GM19438 (cell line): ENCODE results near the gene GMDS.

ENCODE experiments used
- ATAC-seq: cut with Tn5 transposase; IDR thresholded peaks from one replicate; pipeline ENCODE4 v1.9.1; 2021; ENCODE audit warnings: low read depth; ENCODE audit not compliant: unreplicated experiment

GMDS gene

DNA sequence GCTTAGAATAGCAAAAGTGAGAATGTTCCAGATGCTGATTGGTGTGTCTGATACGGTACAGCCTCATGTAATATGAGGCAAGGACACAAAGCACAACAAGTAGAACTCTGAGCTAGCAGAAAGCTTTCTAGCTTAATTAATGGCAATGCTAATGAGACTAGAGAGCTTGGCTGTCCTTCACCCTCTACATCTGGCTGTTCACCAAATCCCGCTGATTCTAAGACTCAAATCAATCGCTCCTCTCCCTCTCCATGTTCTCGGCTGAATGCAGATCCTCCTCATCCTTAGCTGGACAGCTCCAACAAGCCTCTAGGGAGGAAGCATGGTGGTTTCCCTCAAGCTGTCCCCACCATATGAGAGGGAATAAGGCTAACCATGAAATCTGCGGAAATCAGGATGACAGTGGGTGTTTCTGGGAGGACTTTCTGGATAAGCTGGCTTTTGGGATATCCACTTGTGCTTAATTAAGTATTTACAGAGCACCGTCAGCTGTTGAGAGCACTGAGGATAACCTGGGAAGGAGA, 506.8 kb downstream of the GMDS start:
- no peak for ATAC-seq

DNA sequence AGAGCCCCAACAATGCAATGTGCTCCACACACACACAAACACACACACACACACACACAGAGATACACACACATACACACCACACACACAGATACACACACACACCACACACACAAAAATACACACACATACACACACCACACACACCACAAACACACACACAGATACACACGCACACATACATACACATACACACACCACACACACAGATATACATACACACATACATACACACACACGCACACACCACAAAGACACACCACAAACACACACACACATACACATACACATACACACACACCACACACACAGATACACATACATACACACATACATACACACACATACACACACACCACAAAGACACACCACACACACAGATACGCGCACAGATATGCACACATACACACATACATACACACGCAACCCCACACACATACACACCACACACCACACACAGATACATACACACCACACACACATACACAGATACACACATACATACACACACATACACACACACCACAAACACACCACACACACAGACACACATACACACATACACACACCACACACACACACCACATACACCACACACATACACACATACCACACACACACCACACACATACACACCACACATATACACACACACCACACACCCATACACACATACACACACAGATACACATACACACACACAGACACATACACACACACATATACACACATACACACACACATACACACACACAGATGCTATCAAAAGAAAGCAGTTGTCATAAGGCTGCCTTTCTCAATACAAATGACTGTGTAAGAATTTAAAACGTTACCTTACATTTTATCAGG, 507.7 kb downstream of the GMDS start:
- ATAC-seq, result no peak

DNA sequence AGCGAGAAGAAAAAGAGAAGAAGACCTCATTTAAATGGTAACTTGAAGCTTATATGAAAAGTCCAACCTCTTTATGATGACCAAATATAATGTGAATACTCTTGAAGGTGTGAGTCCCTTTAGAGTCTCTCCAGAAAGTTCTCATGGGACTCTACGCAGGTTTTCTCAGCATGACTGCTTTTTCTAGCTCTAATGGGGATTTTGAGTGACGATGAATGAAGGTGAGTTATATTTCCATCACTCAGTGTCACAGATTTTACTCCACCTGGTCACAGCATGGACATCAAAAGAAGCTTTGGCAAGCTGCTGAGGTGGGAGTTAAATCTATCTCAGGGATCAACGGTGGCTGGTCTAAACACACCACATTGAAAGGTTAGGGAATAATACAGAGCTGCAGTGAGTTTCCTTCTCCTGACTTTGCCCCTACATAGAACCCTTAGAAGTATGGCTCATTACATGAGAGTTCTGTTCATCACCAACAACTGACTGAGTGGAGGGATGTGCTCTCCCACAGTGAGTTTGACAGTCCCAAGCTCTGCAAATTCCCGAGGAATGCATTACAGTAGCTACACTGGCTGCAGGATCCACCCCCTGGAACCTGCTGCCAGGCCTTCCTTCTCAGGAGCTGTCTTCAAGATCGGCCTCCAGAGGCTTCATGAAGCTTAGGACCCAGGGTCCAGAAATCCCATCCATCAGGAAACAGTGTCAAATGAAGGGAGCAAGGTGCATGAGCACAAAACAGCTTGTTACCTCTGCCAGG, 508.9 kb downstream of the GMDS start:
- no peak for ATAC-seq

GRCh38 chr6:1735239-1735803, 510.1 kb downstream of the GMDS start:
- ATAC-seq, result no peak

DNA sequence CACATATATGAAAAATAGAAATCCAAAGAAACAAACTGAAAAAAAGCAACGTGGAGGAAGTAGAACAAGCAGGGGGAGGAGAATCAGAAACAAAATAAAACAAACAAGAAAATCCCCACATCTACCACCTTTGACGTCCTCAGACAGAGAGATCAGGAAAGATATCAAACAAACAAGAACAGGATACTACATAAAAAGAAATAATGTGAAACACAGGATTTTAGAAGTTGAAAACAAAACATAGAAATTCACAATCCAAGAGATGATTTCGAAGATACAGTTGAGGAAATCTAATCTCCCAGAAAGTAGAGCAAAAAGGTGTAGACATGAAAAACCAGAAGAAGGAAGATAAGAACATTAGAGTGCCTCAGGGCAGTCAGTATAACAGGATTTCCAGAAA, 514.5 kb downstream of the GMDS start:
- no peak for ATAC-seq

GRCh38 chr6:1729750-1730140, 515.7 kb downstream of the GMDS start:
- no peak for ATAC-seq

- no peak for ATAC-seq
Observed at GRCh38 chr6:1729133-1729749, 516.2 kb downstream of the GMDS start.

GRCh38 chr6:1726341-1726768, 519.0 kb downstream of the GMDS start:
- no peak for ATAC-seq

DNA sequence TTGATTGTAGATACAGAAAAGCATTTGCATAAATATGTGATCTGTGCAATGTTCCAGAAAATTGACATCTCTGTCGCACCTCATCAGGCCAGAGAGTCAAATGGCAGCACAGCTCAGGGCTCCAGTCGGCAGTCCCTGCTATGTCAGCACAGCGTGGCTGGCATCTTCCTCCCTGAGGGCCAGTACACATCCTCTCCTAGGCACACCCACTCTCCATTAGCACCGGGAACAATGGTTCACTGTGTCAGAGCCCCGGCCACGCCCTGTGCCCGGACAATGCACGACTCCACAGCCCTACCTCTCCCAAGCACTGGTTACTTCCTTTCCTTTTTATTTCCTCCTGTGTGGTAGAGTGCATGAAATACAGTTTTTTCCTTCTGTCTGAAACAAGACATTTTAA, 520.8 kb downstream of the GMDS start:
- no peak for ATAC-seq

DNA sequence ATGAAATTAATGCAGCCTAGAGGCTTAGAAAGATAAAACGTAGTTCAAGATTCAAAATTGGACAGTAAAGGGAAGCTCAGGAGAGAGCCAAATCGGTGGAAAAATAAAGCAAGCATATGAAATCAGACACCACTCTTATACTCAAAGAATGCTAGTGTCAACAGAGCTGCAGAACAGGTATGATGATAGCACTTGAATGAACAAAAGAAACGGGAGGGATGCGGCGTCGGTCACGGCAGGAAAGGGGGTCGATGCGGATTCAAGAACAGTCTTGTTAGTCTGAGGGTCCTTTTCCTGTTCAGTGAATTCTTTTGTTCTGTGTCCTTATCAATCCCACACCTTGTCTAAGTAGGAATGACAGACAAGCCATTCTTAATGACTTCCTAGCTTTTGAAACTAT, 521.3 kb downstream of the GMDS start:
- ATAC-seq, result no peak

DNA sequence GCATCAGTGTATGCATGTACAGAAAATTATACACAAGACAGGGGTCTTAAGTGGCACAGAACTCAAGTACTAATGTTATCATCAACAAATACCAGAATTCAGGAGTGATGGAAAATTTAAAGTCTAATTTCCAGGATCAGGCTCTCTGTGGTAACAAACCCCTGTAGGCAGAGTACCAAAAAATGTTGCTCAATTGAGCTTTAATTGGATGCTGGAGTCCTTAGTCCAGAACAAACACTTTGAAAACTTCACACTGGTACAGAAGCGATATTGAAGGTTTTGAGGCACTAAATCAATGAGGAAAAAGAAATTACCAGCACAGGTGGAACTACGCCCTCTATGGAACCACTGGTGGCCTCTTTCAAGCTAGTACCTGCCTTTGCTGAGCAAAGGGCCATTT, 522.6 kb downstream of the GMDS start:
- ATAC-seq, result no peak

- ATAC-seq, result no peak
Observed at GRCh38 chr6:1720620-1721322, 524.6 kb downstream of the GMDS start.

GRCh38 chr6:1719922-1720321, 525.5 kb downstream of the GMDS start:
- no peak for ATAC-seq

DNA sequence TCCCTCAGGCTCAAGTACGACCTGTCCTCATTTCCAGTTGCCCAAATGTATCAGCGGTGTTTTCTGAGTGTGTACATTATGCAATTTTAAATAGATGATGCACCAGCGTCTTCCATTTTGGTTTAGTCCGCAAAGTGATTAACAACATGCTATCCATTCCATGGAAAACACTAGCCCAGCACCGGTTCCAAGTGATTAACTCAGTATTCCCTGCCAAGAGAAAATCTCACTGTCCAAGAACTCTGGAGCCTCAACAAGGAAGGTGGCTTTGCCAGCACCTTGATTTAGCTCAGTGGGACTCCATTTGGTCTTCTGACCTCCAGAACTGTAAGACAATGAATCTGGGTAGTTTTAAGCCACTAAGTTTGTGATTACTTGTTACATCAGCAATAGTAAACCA, 528.5 kb downstream of the GMDS start:
- no peak for ATAC-seq

DNA sequence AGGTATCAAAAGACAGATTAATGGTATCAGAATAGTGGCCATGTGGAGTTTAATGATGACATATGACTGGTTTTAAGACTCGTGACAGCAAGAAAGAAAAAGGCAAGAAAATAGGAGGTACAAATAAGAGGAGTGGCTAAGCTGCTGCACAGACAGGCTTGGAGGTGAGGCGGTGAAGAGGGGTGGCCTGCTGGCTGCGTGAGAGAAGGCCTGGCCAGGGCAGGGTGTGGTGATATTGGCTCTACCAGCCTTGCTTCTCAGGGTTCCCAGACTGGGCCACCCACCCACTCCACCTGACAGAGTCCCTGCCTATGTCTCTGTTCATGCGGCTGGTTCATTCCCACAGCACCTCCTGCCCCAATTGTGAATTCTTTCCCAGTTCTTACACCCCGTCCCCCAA, 529.0 kb downstream of the GMDS start:
- ATAC-seq, result no peak

DNA sequence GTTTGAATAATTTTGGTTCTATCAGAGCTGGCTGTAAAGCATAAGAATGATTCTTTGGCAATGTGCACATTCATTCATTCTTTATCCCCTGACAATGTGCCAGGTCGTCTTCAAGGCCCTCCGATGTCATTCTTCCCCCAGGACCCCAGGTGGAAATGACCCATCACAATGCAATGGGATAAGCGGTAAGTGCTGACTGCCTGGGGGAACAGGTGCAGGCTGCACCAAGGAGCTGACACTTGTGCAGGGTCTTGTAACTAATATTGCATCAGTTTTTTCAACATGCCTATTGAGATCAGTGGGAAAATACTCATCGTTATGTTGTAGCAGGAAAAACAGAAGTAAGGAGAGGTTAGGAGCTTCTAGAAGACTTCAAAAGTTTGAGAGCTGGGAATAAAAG, 530.1 kb downstream of the GMDS start:
- no peak for ATAC-seq

DNA sequence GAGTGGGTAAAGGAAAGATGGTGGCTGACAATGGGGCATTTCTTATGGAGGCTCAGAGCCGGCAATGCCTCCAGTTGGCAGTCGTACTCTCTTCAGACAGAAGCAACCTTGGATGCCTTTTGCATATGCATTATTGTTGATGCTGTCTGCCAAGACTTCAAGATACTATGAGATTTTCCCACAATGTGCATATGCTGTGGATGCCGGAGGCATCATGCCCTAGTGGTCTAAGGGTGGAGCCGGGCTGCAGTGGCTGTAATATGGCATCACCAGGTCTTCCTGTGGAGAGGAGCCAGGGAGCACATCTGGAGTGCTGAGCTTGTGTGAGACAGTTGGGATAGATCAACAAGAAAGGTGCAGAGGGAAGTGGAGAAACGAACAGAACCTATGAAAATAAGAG, 530.8 kb downstream of the GMDS start:
- no peak for ATAC-seq

DNA sequence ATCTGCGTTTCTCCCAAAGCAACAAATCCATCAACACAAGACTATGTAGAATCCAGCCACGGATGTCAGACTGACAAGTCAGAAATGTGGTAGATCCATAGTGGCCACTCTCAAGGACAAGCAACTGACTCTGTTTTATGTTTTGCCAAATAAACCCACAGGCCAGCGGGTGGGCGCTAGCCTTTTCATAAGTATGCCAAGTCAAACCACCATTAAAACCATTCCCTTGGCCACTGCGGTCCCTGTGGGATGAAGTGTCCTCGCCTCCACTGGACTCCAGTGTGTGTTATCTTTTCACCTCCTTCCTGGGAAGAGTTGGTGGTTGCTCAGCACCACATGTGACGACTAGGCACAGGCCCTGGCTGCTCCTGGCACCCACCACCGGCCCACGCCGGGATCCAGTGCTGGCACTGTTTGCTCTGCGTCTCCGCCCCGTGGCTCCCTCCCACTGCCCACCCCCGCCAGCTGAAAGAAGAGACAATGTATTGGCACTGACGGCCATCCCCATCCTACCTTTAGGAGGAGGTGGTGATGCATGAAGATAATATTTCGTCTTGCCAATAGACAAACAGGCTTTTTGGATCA, 532.3 kb downstream of the GMDS start:
- no peak for ATAC-seq

- ATAC-seq, result no peak
Observed at GRCh38 chr6:1712451-1712850, 533.0 kb downstream of the GMDS start.

DNA sequence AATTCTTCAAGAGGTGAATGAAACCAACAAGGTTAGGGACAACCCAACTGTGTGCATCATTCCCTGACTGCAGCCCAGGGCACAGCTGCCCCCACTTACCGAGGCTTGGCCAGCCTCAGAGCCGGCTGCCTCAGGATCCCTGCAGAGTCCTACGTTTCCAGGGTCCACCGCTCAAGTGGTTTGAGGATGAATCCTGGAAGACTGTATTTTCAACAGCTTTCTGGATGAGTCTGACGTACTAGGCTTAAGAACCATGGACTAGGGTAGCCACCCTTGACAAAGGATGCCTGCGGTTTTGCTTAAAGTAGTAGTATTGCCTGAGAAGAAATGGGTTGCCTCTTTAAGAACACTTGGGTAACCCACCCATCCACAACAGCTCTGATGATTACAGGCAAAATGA, 534.3 kb downstream of the GMDS start:
- ATAC-seq, result no peak
